ENCODE data around the gene PRKCQ. TPM values are rescaled to one million over a fixed set of nuclear protein-coding genes. Genes with fewer than 3 reads are reported as not detected.
"Not testable (repeated sequence)": the region's sequence is repeated elsewhere in the genome, so short reads cannot be mapped to it uniquely, and the experiment has no call there.

PRKCQ gene
- total and polyA plus RNA-seq, 4 donors: 0.13 to 3.3 (median 0.45) TPM

- no peak for TF ChIP-seq REST (IDR thresholded peaks at IDR 0.05)
- no peak for TF ChIP-seq SP1 (IDR thresholded peaks at IDR 0.05)
- no peak for TF ChIP-seq TAF1 (conservative IDR thresholded peaks at IDR 0.05)
- TF ChIP-seq GABPA (IDR thresholded peaks at IDR 0.05 in 1 of 2, conservative IDR thresholded peaks at IDR 0.05 in 1 of 2): no peak
- TF ChIP-seq FOXA2 (IDR thresholded peaks at IDR 0.05): no peak
- no peak for TF ChIP-seq RXRA (IDR thresholded peaks at IDR 0.05)
- TF ChIP-seq RAD21 (IDR thresholded peaks at IDR 0.05): no peak
- no peak for TF ChIP-seq YY1 (IDR thresholded peaks at IDR 0.05)
- no peak for TF ChIP-seq JUND (IDR thresholded peaks at IDR 0.05)
- Histone ChIP-seq H3K9ac (ENCODE audit: low read depth in 1 of 2, low read length in 2 of 2) (no peak overlapping the region), H3K27ac (ENCODE audit: low read depth in 1 of 2, low read length in 2 of 2) (no peak overlapping the region), H3K4me1 (ENCODE audit: control insufficient read depth in 4 of 4, insufficient read depth in 4 of 4, low read length in 3 of 4) (no peaks in the 10 kb centered on the region), H3K27me3 (ENCODE audit: control insufficient read depth in 4 of 4, insufficient read depth in 4 of 4, low read length in 3 of 4) (no peaks in the 10 kb centered on the region), H3K4me3 (ENCODE audit: low read depth in 1 of 3, low read length in 3 of 3) (no peak overlapping the region), H3K9me3 (ENCODE audit: control insufficient read depth in 4 of 4, low read length in 3 of 4) (no peaks in the 10 kb centered on the region), H3K36me3 (ENCODE audit: control insufficient read depth in 4 of 4, insufficient read depth in 3 of 4, low read depth in 1 of 4, low read length in 3 of 4) (no peaks in the 10 kb centered on the region)
- WGBS: 85% methylated on average over 8 of the region's 8 CpGs
- no peak for DNase-seq (ENCODE audit: low spot score)
These were observed 133.4 kb downstream of the PRKCQ start for GRCh38 chr10:6446711-6447110.

GRCh38 chr10:6445671-6446316, 134.3 kb downstream of the PRKCQ start:
- no peaks in the 10 kb centered on the region for H3K9me3 ChIP-seq (ENCODE audit: control insufficient read depth in 4 of 4, low read length in 3 of 4)
- no peak overlapping the region for H3K9ac ChIP-seq (ENCODE audit: low read depth in 1 of 2, low read length in 2 of 2)
- no peak overlapping the region for H3K4me3 ChIP-seq (ENCODE audit: low read depth in 1 of 3, low read length in 3 of 3)
- no peaks in the 10 kb centered on the region for H3K4me1 ChIP-seq (ENCODE audit: control insufficient read depth in 4 of 4, insufficient read depth in 4 of 4, low read length in 3 of 4)
- 24% methylated on average over 12 of the region's 12 CpGs for WGBS
- H3K27ac ChIP-seq (ENCODE audit: low read depth in 1 of 2, low read length in 2 of 2): no peak overlapping the region
- peak; percentile 64 for DNase-seq (ENCODE audit: low spot score)
- H3K36me3 ChIP-seq (ENCODE audit: control insufficient read depth in 4 of 4, insufficient read depth in 3 of 4, low read depth in 1 of 4, low read length in 3 of 4): no peaks in the 10 kb centered on the region
- peak; percentile 42 for TF ChIP-seq CTCF (IDR thresholded peaks at IDR 0.05; ENCODE audit: low read depth, low read length, missing input control)
- TF ChIP-seq EGR1 (IDR thresholded peaks at IDR 0.05; ENCODE audit: low read depth in 2 of 2): no peak
- TF ChIP-seq GABPA (IDR thresholded peaks at IDR 0.05 in 1 of 2, conservative IDR thresholded peaks at IDR 0.05 in 1 of 2): no peak
- TF ChIP-seq RAD21 (IDR thresholded peaks at IDR 0.05): peak; percentile 61 to 72
- no peak for TF ChIP-seq ATF3 (IDR thresholded peaks at IDR 0.05)
- H3K27me3 ChIP-seq (ENCODE audit: control insufficient read depth in 4 of 4, insufficient read depth in 4 of 4, low read length in 3 of 4): no peaks in the 10 kb centered on the region

- not testable (repeated sequence) for H3K9me3 ChIP-seq (ENCODE audit: control insufficient read depth in 4 of 4, low read length in 3 of 4); H3K4me1 ChIP-seq (ENCODE audit: control insufficient read depth in 4 of 4, insufficient read depth in 4 of 4, low read length in 3 of 4); H3K9ac ChIP-seq (ENCODE audit: low read depth in 1 of 2, low read length in 2 of 2); DNase-seq (ENCODE audit: low spot score); H3K4me3 ChIP-seq (ENCODE audit: low read depth in 1 of 3, low read length in 3 of 3); H3K27ac ChIP-seq (ENCODE audit: low read depth in 1 of 2, low read length in 2 of 2); H3K36me3 ChIP-seq (ENCODE audit: control insufficient read depth in 4 of 4, insufficient read depth in 3 of 4, low read depth in 1 of 4, low read length in 3 of 4); H3K27me3 ChIP-seq (ENCODE audit: control insufficient read depth in 4 of 4, insufficient read depth in 4 of 4, low read length in 3 of 4)
- WGBS: 77% methylated on average over 4 of the region's 4 CpGs
These were observed 140.2 kb downstream of the PRKCQ start for GRCh38 chr10:6439875-6440274.

All from liver (tissue), 9 donors.